Fibroblast of lung (primary cell): ENCODE results near the gene CBX1.

ENCODE experiments used
- CTCF ChIP-seq, 2 donors: IDR thresholded peaks in 1 of 2; conservative IDR thresholded peaks in 1 of 2; 1 replicate in 1 of 2; 2 replicates in 1 of 2; pipeline ENCODE4 v1.5.1; 2011 to 2012; ENCODE audit warnings: low read length in 2 of 2, control low read depth in 1 of 2, inconsistent platforms in 1 of 2, low read depth in 1 of 2, mild to moderate bottlenecking in 1 of 2
- EZH2 ChIP-seq: IDR thresholded peaks from 2 replicates; pipeline ENCODE4 v1.5.1; 2012; ENCODE audit warnings: low read length, control low read depth, mild to moderate bottlenecking; ENCODE audit errors: missing control alignments

- TF ChIP-seq CTCF (conservative IDR thresholded peaks at IDR 0.05 in 1 of 2, IDR thresholded peaks at IDR 0.05 in 1 of 2; ENCODE audit: low read depth in 1 of 2, low read length in 2 of 2): no peak
- no peak for TF ChIP-seq EZH2
Measured at GRCh38 chr17:48071654-48072053, 29.6 kb downstream of the CBX1 start.
